Left ventricle myocardium inferior (tissue), 1 donor: Measurements from ENCODE around the gene CFDP1. TPM values are rescaled to one million over a fixed set of nuclear protein-coding genes. Genes with fewer than 3 reads are reported as not detected.

Experiments used
- DNase-seq: peaks from one replicate; pipeline ENCODE4 v3.0.0-alpha.2; 2020
- H3K27ac ChIP-seq: fragments of 200-600 bp; replicated peaks from 2 replicates; pipeline ENCODE4 v1.8.0; 2021
- H3K27me3 ChIP-seq: fragments of 200-600 bp; 2 replicates; pipeline ENCODE4 v1.8.0; 2021; ENCODE audit warnings: low read depth
- H3K36me3 ChIP-seq: fragments of 200-600 bp; 2 replicates; pipeline ENCODE4 v1.8.0; 2021
- H3K4me1 ChIP-seq: fragments of 200-600 bp; 2 replicates; pipeline ENCODE4 v1.8.0; 2021
- H3K4me3 ChIP-seq: fragments of 200-600 bp; 2 replicates; pipeline ENCODE4 v1.8.0; 2021; ENCODE audit warnings: mild to moderate bottlenecking, moderate library complexity
- H3K9me3 ChIP-seq: fragments of 200-600 bp; replicated peaks from 2 replicates; pipeline ENCODE4 v1.8.0; 2021
- CTCF ChIP-seq: fragments of 200-600 bp; IDR thresholded peaks from 2 replicates; pipeline ENCODE4 v1.8.0; 2021; ENCODE audit warnings: antibody characterized with exemption, mild to moderate bottlenecking, borderline replicate concordance
- intact Hi-C: fragments of 100-400 bp; cut with micrococcal nuclease; formaldehyde crosslinking; loops from one replicate; pipeline ENCODE4 v1.11.0; 2022
- total RNA-seq: library from RNA; stranded (reverse); fragmentation: NEBNext Ultra II Directional; extraction: Animal tissue kit (Norgen Biotek cat#: 25700); gene quantifications from one replicate; pipeline ENCODE4 v1.2.1, GENCODE V29; 2021
- donor health status: DM: no; HTN: yes; CAD: no; lungs with severe emphysema.

Gene CFDP1
- total RNA-seq, 1 donor from 2014 or later = 24.9 TPM

DNA sequence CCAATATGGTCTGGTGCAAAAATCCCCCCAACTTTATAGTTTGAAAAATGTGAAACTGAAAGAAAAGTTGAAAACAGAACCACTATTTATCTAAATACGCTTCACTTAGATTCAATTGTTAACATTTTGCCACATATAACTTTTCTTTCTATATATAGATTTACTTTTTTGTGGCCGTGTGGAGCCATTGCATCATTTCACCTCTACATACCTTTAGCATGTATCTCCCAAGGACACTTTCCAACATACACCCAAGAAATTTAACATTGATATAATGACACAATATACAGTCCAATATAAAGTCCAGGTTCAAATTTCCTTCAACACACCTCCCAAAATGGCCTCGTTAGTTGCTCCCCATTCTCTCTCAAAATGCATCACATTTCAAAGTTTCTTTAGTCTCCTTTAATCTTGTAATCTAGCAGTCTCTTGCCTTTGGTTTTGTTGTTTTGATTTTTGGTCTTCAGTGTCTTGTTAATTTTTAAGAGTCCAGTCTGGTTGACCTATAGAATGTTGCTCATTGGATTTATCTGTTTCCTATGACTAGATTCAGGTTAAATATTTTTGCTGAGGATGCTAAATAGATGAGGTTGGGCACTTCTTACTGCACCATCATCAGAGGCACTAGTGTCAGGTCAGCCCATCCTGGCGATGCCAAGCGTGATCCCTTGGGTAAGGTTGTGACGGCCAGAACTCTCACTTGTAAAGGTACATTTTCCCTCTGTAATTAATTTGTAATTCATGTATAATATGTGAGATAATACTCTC, 117.6 kb downstream of the CFDP1 start:
- intact Hi-C loops = no loop called here
- no peaks in the 10 kb centered on the region for H3K27me3 ChIP-seq
- no peaks in the 10 kb centered on the region for H3K9me3 ChIP-seq
- H3K4me1 ChIP-seq = peaks cover 40% of the 10 kb centered on the region
- H3K4me3 ChIP-seq = no peak overlapping the region
- no peak for TF ChIP-seq CTCF
- no peak overlapping the region for H3K27ac ChIP-seq
- DNase-seq = no peak
- H3K36me3 ChIP-seq = peaks cover 12% of the 10 kb centered on the region

DNA sequence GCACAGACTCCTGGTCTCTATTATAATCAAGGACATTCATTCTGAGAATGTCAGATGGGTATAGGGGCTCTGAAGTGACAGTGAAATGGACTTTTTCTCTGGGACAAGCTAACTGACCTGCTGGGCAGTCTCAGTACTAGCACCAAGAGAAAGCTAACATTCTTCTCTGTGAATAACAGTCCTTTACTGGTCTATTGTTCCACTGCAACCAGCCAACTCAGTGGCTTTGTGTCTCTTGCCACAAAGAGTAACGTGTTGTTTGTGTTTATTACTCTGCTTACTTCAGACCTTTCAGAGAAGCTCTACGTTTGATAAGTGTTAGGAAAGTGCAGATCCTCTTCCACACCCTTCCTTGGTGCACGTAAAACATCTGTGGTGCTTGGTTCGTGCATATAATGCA, 120.4 kb downstream of the CFDP1 start:
- DNase-seq = no peak
- no peaks in the 10 kb centered on the region for H3K27me3 ChIP-seq
- H3K36me3 ChIP-seq = peaks cover 12% of the 10 kb centered on the region
- TF ChIP-seq CTCF = no peak
- H3K27ac ChIP-seq = no peak overlapping the region
- H3K4me1 ChIP-seq = peaks cover 23% of the 10 kb centered on the region
- intact Hi-C loops = no loop called here
- no peak overlapping the region for H3K4me3 ChIP-seq
- no peaks in the 10 kb centered on the region for H3K9me3 ChIP-seq

DNA sequence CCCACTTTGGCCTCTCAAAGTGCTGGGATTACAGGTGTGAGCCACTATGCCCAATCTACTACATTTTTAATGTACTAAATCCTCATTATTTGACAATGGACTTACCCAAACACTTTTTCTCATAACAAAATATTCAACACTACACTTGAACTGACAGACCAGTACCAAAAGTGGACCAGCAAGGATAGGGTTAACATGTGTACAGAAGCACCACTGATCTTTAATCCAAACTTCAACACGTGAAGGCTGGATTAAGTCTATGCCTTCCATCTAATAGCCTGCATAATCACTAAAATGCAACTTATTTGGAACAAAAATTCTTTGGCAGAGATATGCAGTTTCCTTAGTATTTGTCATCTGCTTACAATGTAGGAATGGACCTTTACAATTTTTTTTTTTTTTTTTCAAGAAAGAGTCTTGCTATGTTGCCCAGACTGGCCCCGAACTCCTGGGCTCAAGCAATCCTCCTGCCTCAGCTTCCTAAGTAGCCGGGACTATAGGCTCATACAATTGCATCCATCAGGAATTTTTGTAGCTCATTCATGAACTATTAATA, 121.8 kb downstream of the CFDP1 start:
- H3K9me3 ChIP-seq = no peaks in the 10 kb centered on the region
- no peak overlapping the region for H3K4me3 ChIP-seq
- no peak overlapping the region for H3K27ac ChIP-seq
- H3K36me3 ChIP-seq = peaks cover 12% of the 10 kb centered on the region
- DNase-seq = no peak
- H3K27me3 ChIP-seq = no peaks in the 10 kb centered on the region
- peaks cover 19% of the 10 kb centered on the region for H3K4me1 ChIP-seq
- TF ChIP-seq CTCF = no peak
- intact Hi-C loops = no loop called here

DNA sequence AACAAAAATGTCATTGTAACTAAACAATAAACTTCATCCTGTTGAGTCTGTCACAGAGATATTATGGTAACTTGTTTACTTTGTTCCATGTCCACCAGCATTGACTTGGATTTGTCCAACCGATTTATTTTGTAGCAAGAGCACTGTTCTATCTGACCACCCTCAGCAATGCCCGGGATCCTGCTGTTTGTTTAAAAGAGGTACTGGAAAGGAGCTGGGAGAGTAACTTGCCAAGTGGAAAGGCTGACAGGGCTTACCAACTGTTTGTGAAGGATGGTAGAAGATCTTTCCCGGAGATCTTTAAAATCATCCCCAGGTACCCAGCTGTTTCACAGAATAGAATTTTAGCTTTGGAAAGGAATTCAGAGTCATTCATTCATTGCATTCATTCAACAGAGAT, 122.8 kb downstream of the CFDP1 start:
- Histone ChIP-seq H3K4me1 (peaks cover 28% of the 10 kb centered on the region), H3K36me3 (peaks cover 12% of the 10 kb centered on the region), H3K27me3 (no peaks in the 10 kb centered on the region), H3K9me3 (no peaks in the 10 kb centered on the region), H3K4me3 (no peak overlapping the region), H3K27ac (no peak overlapping the region)
- intact Hi-C loops = no loop called here
- no peak for TF ChIP-seq CTCF
- no peak for DNase-seq

GRCh38 chr16:75309899-75310430, 123.3 kb downstream of the CFDP1 start:
- no peak for TF ChIP-seq CTCF
- no peaks in the 10 kb centered on the region for H3K27me3 ChIP-seq
- intact Hi-C loops = no loop called here
- H3K36me3 ChIP-seq = peaks cover 12% of the 10 kb centered on the region
- H3K4me1 ChIP-seq = peaks cover 34% of the 10 kb centered on the region
- no peak for DNase-seq
- H3K9me3 ChIP-seq = no peaks in the 10 kb centered on the region
- H3K4me3 ChIP-seq = no peak overlapping the region
- no peak overlapping the region for H3K27ac ChIP-seq
